ENCODE data around the gene RENBP.
A peak's percentile ranks its signal among the peaks of the same experiment; 100 is the strongest.

The RENBP gene

GRCh38 chrX:153944140-153944799 lies at the start of gene RENBP:
Gene RENBP (minus strand): TSS chrX:153944643. CDS start chrX:153944610, 33 bp downstream.
- Mint-ChIP-seq H3K4me1 (peaks cover 18% of the 10 kb centered on the region), H3K9me3 (no peaks in the 10 kb centered on the region), H3K36me3 (ENCODE audit: low read depth) (peaks cover 15% of the 10 kb centered on the region), H3K4me3 (peak within 1 kb of the TSS; percentile 38 to 74 (median 55)), H3K27me3 (ENCODE audit: low read depth) (no peaks in the 10 kb centered on the region), H3K27ac (peak within 1 kb of the TSS in 1 of 3 experiments; percentile 60)
- TF ChIP-seq, protein P1, sequence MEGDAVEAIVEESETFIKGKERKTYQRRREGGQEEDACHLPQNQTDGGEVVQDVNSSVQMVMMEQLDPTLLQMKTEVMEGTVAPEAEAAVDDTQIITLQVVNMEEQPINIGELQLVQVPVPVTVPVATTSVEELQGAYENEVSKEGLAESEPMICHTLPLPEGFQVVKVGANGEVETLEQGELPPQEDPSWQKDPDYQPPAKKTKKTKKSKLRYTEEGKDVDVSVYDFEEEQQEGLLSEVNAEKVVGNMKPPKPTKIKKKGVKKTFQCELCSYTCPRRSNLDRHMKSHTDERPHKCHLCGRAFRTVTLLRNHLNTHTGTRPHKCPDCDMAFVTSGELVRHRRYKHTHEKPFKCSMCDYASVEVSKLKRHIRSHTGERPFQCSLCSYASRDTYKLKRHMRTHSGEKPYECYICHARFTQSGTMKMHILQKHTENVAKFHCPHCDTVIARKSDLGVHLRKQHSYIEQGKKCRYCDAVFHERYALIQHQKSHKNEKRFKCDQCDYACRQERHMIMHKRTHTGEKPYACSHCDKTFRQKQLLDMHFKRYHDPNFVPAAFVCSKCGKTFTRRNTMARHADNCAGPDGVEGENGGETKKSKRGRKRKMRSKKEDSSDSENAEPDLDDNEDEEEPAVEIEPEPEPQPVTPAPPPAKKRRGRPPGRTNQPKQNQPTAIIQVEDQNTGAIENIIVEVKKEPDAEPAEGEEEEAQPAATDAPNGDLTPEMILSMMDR (IDR thresholded peaks at IDR 0.05; ENCODE audit: unreplicated experiment in 3 of 3) = no peak

- H3K27me3 Mint-ChIP-seq (ENCODE audit: low read depth) = no peaks in the 10 kb centered on the region
- H3K36me3 Mint-ChIP-seq (ENCODE audit: low read depth) = no peaks in the 10 kb centered on the region
- no peak overlapping the region for H3K4me3 Mint-ChIP-seq
- H3K9me3 Mint-ChIP-seq = peaks cover 5% of the 10 kb centered on the region
- no peaks in the 10 kb centered on the region for H3K4me1 Mint-ChIP-seq
- no peak overlapping the region for H3K27ac Mint-ChIP-seq
- TF ChIP-seq, protein P1 (IDR thresholded peaks at IDR 0.05; ENCODE audit: unreplicated experiment in 3 of 3) = no peak
These were observed 49.5 kb upstream of the RENBP start for GRCh38 chrX:153993978-153994377.

GRCh38 chrX:153993079-153993478 lies 48.6 kb upstream of the RENBP start:
- H3K4me1 Mint-ChIP-seq = no peaks in the 10 kb centered on the region
- no peak overlapping the region for H3K27ac Mint-ChIP-seq
- H3K4me3 Mint-ChIP-seq = no peak overlapping the region
- H3K27me3 Mint-ChIP-seq (ENCODE audit: low read depth) = no peaks in the 10 kb centered on the region
- TF ChIP-seq, protein P1 (IDR thresholded peaks at IDR 0.05; ENCODE audit: unreplicated experiment in 3 of 3) = no peak
- no peaks in the 10 kb centered on the region for H3K36me3 Mint-ChIP-seq (ENCODE audit: low read depth)
- H3K9me3 Mint-ChIP-seq = peaks cover 5% of the 10 kb centered on the region

- Mint-ChIP-seq H3K27me3 (ENCODE audit: low read depth) (no peaks in the 10 kb centered on the region), H3K4me3 (no peak overlapping the region), H3K9me3 (peaks cover 5% of the 10 kb centered on the region), H3K4me1 (no peaks in the 10 kb centered on the region), H3K27ac (no peak overlapping the region), H3K36me3 (ENCODE audit: low read depth) (no peaks in the 10 kb centered on the region)
- TF ChIP-seq, protein P1 (IDR thresholded peaks at IDR 0.05; ENCODE audit: unreplicated experiment in 3 of 3) = no peak
These were observed 47.7 kb upstream of the RENBP start for GRCh38 chrX:153992180-153992579.

GRCh38 chrX:153991013-153991580 lies 46.7 kb upstream of the RENBP start:
- Mint-ChIP-seq H3K27ac (no peak overlapping the region), H3K36me3 (ENCODE audit: low read depth) (no peaks in the 10 kb centered on the region), H3K27me3 (ENCODE audit: low read depth) (no peaks in the 10 kb centered on the region), H3K4me1 (no peaks in the 10 kb centered on the region), H3K4me3 (no peak overlapping the region), H3K9me3 (peaks cover 5% of the 10 kb centered on the region)
- TF ChIP-seq, protein P1 (IDR thresholded peaks at IDR 0.05; ENCODE audit: unreplicated experiment in 3 of 3) = no peak

Measured in nephron (organoid).